ENCODE results near the gene KRT78. TPM values are rescaled to one million over a fixed set of nuclear protein-coding genes. Genes with fewer than 3 reads are reported as not detected.

Gene KRT78
- total RNA-seq, 3 donors from 2014 or later (not counting 1 experiment from before 2014, with no cell fraction given) = not detected

- no peaks in the 10 kb centered on the region for H3K36me3 Mint-ChIP-seq
- TF ChIP-seq CTCF (IDR thresholded peaks at IDR 0.05) = no peak
- no peak overlapping the region for H3K4me3 ChIP-seq (ENCODE audit: low read length)
- no peaks in the 10 kb centered on the region for H3K27me3 ChIP-seq (ENCODE audit: control insufficient read depth, insufficient read depth, low read length)
- H3K4me1 ChIP-seq (ENCODE audit: control insufficient read depth, insufficient read depth, low read length) = peaks cover 35% of the 10 kb centered on the region
- H3K27me3 Mint-ChIP-seq (ENCODE audit: low read depth in 2 of 2) = peaks cover 0 to 12% of the 10 kb centered on the region in 2 donors
- no peaks in the 10 kb centered on the region for H3K9me3 ChIP-seq (ENCODE audit: control insufficient read depth, insufficient read depth, low read length)
- peaks cover 35 to 58% of the 10 kb centered on the region in 2 donors for H3K4me1 Mint-ChIP-seq
- WGBS (ENCODE audit: insufficient coverage) = 67% methylated on average over 14 of the region's 14 CpGs
- no peak for ATAC-seq
- DNase-seq = no peak
- no peak overlapping the region for H3K27ac ChIP-seq (ENCODE audit: low read length)
- intact Hi-C loops (cut with micrococcal nuclease) = no loop called here
- no peaks in the 10 kb centered on the region for H3K9me3 Mint-ChIP-seq
- no peak overlapping the region for H3K4me3 Mint-ChIP-seq
- peak overlapping the region in 1 of 2 donors; percentile 95 for H3K27ac Mint-ChIP-seq
- H3K36me3 ChIP-seq (ENCODE audit: control insufficient read depth, insufficient read depth, low read length) = no peaks in the 10 kb centered on the region
Measured at GRCh38 chr12:52838609-52839435, 10.0 kb downstream of the KRT78 start.

GRCh38 chr12:52837781-52838608 lies 10.8 kb downstream of the KRT78 start:
- Histone ChIP-seq H3K4me3 (ENCODE audit: low read length) (no peak overlapping the region), H3K36me3 (ENCODE audit: control insufficient read depth, insufficient read depth, low read length) (no peaks in the 10 kb centered on the region), H3K27me3 (ENCODE audit: control insufficient read depth, insufficient read depth, low read length) (no peaks in the 10 kb centered on the region), H3K9me3 (ENCODE audit: control insufficient read depth, insufficient read depth, low read length) (no peaks in the 10 kb centered on the region), H3K4me1 (ENCODE audit: control insufficient read depth, insufficient read depth, low read length) (peaks cover 35% of the 10 kb centered on the region), H3K27ac (ENCODE audit: low read length) (no peak overlapping the region)
- H3K4me1 Mint-ChIP-seq = peaks cover 35 to 58% of the 10 kb centered on the region in 2 donors
- intact Hi-C loops (cut with micrococcal nuclease) = no loop called here
- peak overlapping the region; percentile 87 to 95 for H3K27ac Mint-ChIP-seq
- DNase-seq (no peak), ATAC-seq (no peak)
- peaks cover 0 to 12% of the 10 kb centered on the region in 2 donors for H3K27me3 Mint-ChIP-seq (ENCODE audit: low read depth in 2 of 2)
- no peak for TF ChIP-seq CTCF (IDR thresholded peaks at IDR 0.05)
- no peaks in the 10 kb centered on the region for H3K9me3 Mint-ChIP-seq
- no peaks in the 10 kb centered on the region for H3K36me3 Mint-ChIP-seq
- WGBS (ENCODE audit: insufficient coverage) = 92% methylated on average over 5 of the region's 6 CpGs
- no peak overlapping the region for H3K4me3 Mint-ChIP-seq

- Mint-ChIP-seq H3K36me3 (no peaks in the 10 kb centered on the region), H3K4me1 (peaks cover 32 to 54% of the 10 kb centered on the region in 2 donors), H3K27ac (peak overlapping the region; percentile 87 to 95), H3K9me3 (no peaks in the 10 kb centered on the region), H3K4me3 (peak overlapping the region; percentile 71), H3K27me3 (ENCODE audit: low read depth in 2 of 2) (peaks cover 0 to 10% of the 10 kb centered on the region in 2 donors)
- 81% methylated on average over 7 of the region's 9 CpGs for WGBS (ENCODE audit: insufficient coverage)
- intact Hi-C loops (cut with micrococcal nuclease) = no loop called here
- no peaks in the 10 kb centered on the region for H3K36me3 ChIP-seq (ENCODE audit: control insufficient read depth, insufficient read depth, low read length)
- H3K9me3 ChIP-seq (ENCODE audit: control insufficient read depth, insufficient read depth, low read length) = no peaks in the 10 kb centered on the region
- H3K4me3 ChIP-seq (ENCODE audit: low read length) = no peak overlapping the region
- peak in 1 of 3 donors; percentile 42 for ATAC-seq
- peaks cover 34% of the 10 kb centered on the region for H3K4me1 ChIP-seq (ENCODE audit: control insufficient read depth, insufficient read depth, low read length)
- H3K27me3 ChIP-seq (ENCODE audit: control insufficient read depth, insufficient read depth, low read length) = no peaks in the 10 kb centered on the region
- DNase-seq = no peak
- no peak for TF ChIP-seq CTCF (IDR thresholded peaks at IDR 0.05)
- no peak overlapping the region for H3K27ac ChIP-seq (ENCODE audit: low read length)
Measured at GRCh38 chr12:52837413-52837741, 11.4 kb downstream of the KRT78 start.

Data from natural killer cell (primary cell).